Breast epithelium (tissue), 4 donors: ENCODE results near the gene KDF1. TPM values are rescaled to one million over a fixed set of nuclear protein-coding genes. Genes with fewer than 3 reads are reported as not detected.

ENCODE experiments used
- DNase-seq, 2 donors: peaks; one replicate each; pipeline ENCODE4 v3.0.0-alpha.2; 2019; ENCODE audit warnings: low spot score in 2 of 2
- H3K27ac ChIP-seq, 2 donors: fragments of 200-600 bp; sonication (generic) in 1 of 2; one replicate each; pipeline ENCODE4 v1.5.1; 2016 to 2019; ENCODE audit warnings: mild to moderate bottlenecking in 1 of 2
- H3K27me3 ChIP-seq, 2 donors: fragments of 200-600 bp; sonication (generic) in 1 of 2; one replicate each; pipeline versions ENCODE4 v1.5.1 to v1.6.0; 2017 to 2019; ENCODE audit warnings: control low read depth in 1 of 2, mild to moderate bottlenecking in 1 of 2
- H3K36me3 ChIP-seq: fragments of 200-600 bp; one replicate; pipeline ENCODE4 v1.5.1; 2019
- H3K4me1 ChIP-seq, 2 donors: fragments of 200-600 bp; sonication (generic); one replicate each; pipeline ENCODE4 v1.5.1; 2016 to 2019; ENCODE audit warnings: control low read depth in 1 of 2
- H3K4me3 ChIP-seq, 3 donors: fragments of 200-600 bp; sonication (generic); 1 replicate in 2 of 3; 2 replicates in 1 of 3; pipeline ENCODE4 v1.5.1; 2016 to 2019; ENCODE audit warnings: mild to moderate bottlenecking in 3 of 3, moderate library complexity in 2 of 3
- H3K9me3 ChIP-seq, 2 donors: fragments of 200-600 bp; sonication (generic) in 1 of 2; one replicate each; pipeline ENCODE4 v1.5.1; 2016 to 2019; ENCODE audit warnings: control low read depth in 1 of 2
- POLR2A ChIP-seq: fragments of 450-650 bp; IDR thresholded peaks from one replicate; pipeline ENCODE4 v1.6.1; 2016; ENCODE audit warnings: antibody characterized with exemption, mild to moderate bottlenecking, moderate library complexity
- POLR2AphosphoS5 ChIP-seq, 3 donors: sonication (generic); formaldehyde crosslinking; IDR thresholded peaks; one replicate each; pipeline ENCODE4 v1.6.1; 2017; ENCODE audit warnings: antibody characterized with exemption in 3 of 3
- intact Hi-C: fragments of 100-400 bp; cut with DNase I; formaldehyde crosslinking; loops from one replicate; pipeline ENCODE4 v1.15.1; 2023; ENCODE audit warnings: low total_unique reads
- total RNA-seq, 3 donors: library from RNA; depleted of rRNA; stranded (reverse); fragments of >200 nt; gene quantifications; one replicate each; pipeline ENCODE4 v1.1.0, GENCODE V29; 2016
- TF ChIP-seq, protein P1 (sequence below), 3 donors: fragments of 450-650 bp; IDR thresholded peaks; one replicate each; pipeline ENCODE4 v1.5.1; 2016 to 2017; ENCODE audit warnings: antibody characterized with exemption in 3 of 3, mild to moderate bottlenecking in 3 of 3, moderate library complexity in 3 of 3

Gene KDF1
- total RNA-seq, 3 donors from 2014 or later, result 10.8 to 22.2 TPM; not detected in 1

DNA sequence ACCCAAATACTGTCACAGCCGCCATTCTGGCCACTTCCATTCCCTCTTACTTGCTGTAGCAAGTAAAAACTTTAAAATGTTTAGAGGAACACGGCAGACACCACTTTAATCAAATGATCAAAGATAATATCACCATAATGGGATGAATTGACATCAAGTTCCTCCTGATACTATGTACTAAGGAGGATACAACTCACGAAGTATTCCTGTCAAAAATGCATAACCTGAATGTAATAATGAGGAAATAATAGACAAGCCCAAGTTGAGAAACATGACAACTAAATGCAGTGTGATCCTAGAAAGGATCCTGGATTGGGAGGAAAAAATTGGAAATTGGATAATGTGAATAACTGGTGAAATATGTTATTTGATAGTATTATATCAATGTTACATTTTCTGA is 3.9 kb downstream of the KDF1 start:
- Histone ChIP-seq H3K27me3 (peaks cover 0 to 9% of the 10 kb centered on the region in 2 donors), H3K27ac (no peak overlapping the region), H3K4me1 (peaks cover 0 to 8% of the 10 kb centered on the region in 2 donors), H3K4me3 (no peak overlapping the region), H3K36me3 (no peaks in the 10 kb centered on the region), H3K9me3 (peaks cover 0 to 8% of the 10 kb centered on the region in 2 donors)
- TF ChIP-seq POLR2AphosphoS5 (IDR thresholded peaks at IDR 0.05), result no peak
- no peak for TF ChIP-seq POLR2A
- TF ChIP-seq, protein P1, sequence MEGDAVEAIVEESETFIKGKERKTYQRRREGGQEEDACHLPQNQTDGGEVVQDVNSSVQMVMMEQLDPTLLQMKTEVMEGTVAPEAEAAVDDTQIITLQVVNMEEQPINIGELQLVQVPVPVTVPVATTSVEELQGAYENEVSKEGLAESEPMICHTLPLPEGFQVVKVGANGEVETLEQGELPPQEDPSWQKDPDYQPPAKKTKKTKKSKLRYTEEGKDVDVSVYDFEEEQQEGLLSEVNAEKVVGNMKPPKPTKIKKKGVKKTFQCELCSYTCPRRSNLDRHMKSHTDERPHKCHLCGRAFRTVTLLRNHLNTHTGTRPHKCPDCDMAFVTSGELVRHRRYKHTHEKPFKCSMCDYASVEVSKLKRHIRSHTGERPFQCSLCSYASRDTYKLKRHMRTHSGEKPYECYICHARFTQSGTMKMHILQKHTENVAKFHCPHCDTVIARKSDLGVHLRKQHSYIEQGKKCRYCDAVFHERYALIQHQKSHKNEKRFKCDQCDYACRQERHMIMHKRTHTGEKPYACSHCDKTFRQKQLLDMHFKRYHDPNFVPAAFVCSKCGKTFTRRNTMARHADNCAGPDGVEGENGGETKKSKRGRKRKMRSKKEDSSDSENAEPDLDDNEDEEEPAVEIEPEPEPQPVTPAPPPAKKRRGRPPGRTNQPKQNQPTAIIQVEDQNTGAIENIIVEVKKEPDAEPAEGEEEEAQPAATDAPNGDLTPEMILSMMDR (IDR thresholded peaks at IDR 0.05), result no peak
- DNase-seq, result no peak
- intact Hi-C loops, result loop anchor here (5.0 kb wide), 1 partner anchor 439 kb away; no protein-coding TSS in a partner anchor

- intact Hi-C loops, result no loop called here
- TF ChIP-seq, protein P1 (IDR thresholded peaks at IDR 0.05), result no peak
- TF ChIP-seq POLR2A (no peak), POLR2AphosphoS5 (IDR thresholded peaks at IDR 0.05) (no peak)
- no peak for DNase-seq
- Histone ChIP-seq H3K27me3 (no peaks in the 10 kb centered on the region), H3K36me3 (no peaks in the 10 kb centered on the region), H3K4me3 (no peak overlapping the region), H3K4me1 (no peaks in the 10 kb centered on the region), H3K27ac (no peak overlapping the region), H3K9me3 (peaks cover 0 to 8% of the 10 kb centered on the region in 2 donors)
These were observed 6.9 kb downstream of the KDF1 start for GRCh38 chr1:26953374-26953773.

GRCh38 chr1:26951821-26952497 is 8.3 kb downstream of the KDF1 start:
- intact Hi-C loops, result no loop called here
- DNase-seq, result no peak
- Histone ChIP-seq H3K4me1 (no peaks in the 10 kb centered on the region), H3K36me3 (no peaks in the 10 kb centered on the region), H3K27ac (no peak overlapping the region), H3K4me3 (no peak overlapping the region), H3K9me3 (peaks cover 0 to 8% of the 10 kb centered on the region in 2 donors), H3K27me3 (no peaks in the 10 kb centered on the region)
- no peak for TF ChIP-seq POLR2A
- TF ChIP-seq POLR2AphosphoS5 (IDR thresholded peaks at IDR 0.05), result no peak
- TF ChIP-seq, protein P1 (IDR thresholded peaks at IDR 0.05), result no peak

DNA sequence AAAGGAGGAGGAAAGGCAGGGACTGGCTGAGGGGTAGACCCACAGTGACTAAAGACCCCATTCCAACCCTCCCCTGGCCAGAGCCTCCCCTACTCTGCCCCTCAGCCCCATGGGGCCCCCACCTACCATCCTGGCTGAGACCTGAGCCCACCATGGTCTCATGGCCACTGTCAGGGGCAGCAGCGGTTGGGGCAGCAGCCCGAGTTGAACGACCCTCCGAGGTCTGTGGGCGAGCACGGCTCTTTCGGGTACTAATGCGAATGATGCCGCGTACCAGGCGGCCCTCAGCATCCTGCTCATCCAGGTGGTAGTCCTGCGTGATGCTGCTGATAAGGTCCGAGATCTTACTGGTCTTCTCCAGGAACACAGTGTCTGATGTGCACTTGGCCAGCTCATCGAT is 9.1 kb downstream of the KDF1 start:
- Histone ChIP-seq H3K36me3 (no peaks in the 10 kb centered on the region), H3K9me3 (peaks cover 0 to 3% of the 10 kb centered on the region in 2 donors), H3K27ac (no peak overlapping the region), H3K4me3 (no peak overlapping the region), H3K4me1 (no peaks in the 10 kb centered on the region), H3K27me3 (no peaks in the 10 kb centered on the region)
- intact Hi-C loops, result no loop called here
- no peak for DNase-seq
- TF ChIP-seq, protein P1 (IDR thresholded peaks at IDR 0.05), result no peak
- no peak for TF ChIP-seq POLR2AphosphoS5 (IDR thresholded peaks at IDR 0.05)

DNA sequence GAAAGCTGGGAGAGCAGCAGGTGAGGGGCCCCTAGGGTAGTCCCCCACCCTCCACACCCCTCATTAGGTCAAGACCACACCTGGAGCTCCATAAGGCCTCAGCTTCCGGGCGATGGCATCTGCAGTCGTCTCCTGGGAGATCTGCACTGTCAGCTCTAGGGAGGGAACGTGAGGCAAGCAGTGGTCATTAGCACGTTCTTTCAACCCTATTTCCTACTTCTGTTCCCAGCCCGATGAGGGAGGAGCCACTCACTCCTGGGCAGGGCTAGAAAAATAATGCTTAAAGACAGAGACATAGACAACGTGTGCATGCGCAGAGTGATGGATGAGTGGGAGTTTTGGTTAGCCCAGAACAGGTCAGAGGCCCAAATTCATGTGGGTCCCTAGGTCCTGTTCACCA is 9.7 kb downstream of the KDF1 start:
- Histone ChIP-seq H3K4me1 (no peaks in the 10 kb centered on the region), H3K4me3 (no peak overlapping the region), H3K9me3 (no peaks in the 10 kb centered on the region), H3K27ac (no peak overlapping the region), H3K27me3 (no peaks in the 10 kb centered on the region), H3K36me3 (peaks cover 3% of the 10 kb centered on the region)
- DNase-seq, result no peak
- intact Hi-C loops, result no loop called here
- TF ChIP-seq, protein P1 (IDR thresholded peaks at IDR 0.05), result no peak
- no peak for TF ChIP-seq POLR2AphosphoS5 (IDR thresholded peaks at IDR 0.05)
- TF ChIP-seq POLR2A, result no peak
